Subcutaneous adipose tissue (tissue), 4 donors: Measurements from ENCODE around the gene PLPP3. TPM values are rescaled to one million over a fixed set of nuclear protein-coding genes. Genes with fewer than 3 reads are reported as not detected.

Experiments used
- total RNA-seq, 4 donors: library from RNA; depleted of rRNA; stranded (reverse); fragments of >200 nt; gene quantifications; one replicate each; pipeline ENCODE4 v1.1.0, GENCODE V29; 2016
- TF ChIP-seq, protein P1 (sequence below): fragments of 450-650 bp; IDR thresholded peaks from one replicate; pipeline ENCODE4 v1.5.1; 2016; ENCODE audit warnings: low read depth, mild to moderate bottlenecking, control low read depth, antibody characterized with exemption, moderate library complexity

The PLPP3 gene
- total RNA-seq, 4 donors from 2014 or later, result 149 to 309 (median 238) TPM

GRCh38 chr1:56517404-56518130 is 61.8 kb downstream of the PLPP3 start:
- TF ChIP-seq, protein P1, sequence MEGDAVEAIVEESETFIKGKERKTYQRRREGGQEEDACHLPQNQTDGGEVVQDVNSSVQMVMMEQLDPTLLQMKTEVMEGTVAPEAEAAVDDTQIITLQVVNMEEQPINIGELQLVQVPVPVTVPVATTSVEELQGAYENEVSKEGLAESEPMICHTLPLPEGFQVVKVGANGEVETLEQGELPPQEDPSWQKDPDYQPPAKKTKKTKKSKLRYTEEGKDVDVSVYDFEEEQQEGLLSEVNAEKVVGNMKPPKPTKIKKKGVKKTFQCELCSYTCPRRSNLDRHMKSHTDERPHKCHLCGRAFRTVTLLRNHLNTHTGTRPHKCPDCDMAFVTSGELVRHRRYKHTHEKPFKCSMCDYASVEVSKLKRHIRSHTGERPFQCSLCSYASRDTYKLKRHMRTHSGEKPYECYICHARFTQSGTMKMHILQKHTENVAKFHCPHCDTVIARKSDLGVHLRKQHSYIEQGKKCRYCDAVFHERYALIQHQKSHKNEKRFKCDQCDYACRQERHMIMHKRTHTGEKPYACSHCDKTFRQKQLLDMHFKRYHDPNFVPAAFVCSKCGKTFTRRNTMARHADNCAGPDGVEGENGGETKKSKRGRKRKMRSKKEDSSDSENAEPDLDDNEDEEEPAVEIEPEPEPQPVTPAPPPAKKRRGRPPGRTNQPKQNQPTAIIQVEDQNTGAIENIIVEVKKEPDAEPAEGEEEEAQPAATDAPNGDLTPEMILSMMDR, result no peak

DNA sequence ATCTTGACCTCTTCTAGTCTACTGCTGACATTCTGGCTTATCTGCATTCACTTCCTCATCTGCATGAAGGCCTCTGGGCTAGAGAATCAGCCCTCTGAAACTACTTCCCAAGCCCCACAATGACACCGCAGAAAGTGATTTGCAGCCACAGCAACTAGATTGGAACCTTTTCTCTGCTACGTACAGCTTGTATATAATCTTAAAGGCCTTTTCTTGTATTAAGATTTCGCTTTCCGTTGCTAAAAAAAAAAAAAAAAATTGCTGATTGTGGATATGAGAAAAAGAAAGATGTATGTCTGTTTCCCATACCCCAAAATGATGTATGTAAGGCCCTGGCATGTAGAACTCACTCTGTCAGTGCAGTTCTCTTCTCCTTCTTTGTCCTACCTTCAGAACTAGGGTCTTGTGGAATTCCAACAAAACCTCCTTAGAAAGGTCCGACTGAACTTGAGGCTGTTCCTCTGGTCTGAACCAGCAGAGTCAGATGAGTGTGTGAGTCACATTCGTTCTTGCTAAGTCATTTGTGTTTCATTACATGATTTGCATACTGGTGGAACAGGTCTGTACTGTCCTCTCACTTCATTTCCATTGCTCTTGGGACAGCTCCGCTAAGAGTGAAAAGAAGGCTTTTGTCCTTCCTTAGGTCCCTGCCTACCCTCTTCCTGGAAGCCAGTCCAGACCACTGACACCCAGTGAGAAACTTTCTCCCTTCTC is 62.7 kb downstream of the PLPP3 start:
- TF ChIP-seq, protein P1, result no peak

DNA sequence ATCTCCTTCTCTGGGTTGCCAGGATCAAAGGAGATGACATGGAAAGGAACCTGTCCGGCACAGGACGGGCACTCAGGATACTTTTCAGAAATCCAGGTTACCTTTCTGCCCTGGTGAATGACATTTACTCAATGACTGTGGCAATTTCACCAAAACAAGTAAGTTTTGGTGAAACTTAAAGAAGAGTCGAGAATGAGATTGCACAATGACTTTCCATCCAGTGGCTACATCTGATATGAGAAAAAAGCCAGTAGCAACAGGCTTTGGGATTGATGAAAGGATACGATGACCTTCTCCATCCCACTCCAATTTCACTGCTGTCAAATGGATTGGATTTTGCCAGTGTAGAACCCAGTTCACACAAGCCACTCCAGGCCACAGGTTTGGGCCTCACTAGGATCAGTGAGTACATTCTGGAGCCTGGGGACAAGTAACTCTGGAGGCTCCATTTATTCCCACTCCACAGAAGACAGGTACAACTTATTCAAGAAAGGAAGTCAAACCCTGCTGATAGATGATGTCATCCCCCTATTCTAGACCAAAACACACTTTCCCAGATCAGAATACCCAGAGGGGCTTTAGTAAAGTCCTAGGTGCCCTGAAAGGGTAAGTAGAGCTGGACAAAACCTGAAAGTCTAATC is 63.3 kb downstream of the PLPP3 start:
- TF ChIP-seq, protein P1, result no peak

DNA sequence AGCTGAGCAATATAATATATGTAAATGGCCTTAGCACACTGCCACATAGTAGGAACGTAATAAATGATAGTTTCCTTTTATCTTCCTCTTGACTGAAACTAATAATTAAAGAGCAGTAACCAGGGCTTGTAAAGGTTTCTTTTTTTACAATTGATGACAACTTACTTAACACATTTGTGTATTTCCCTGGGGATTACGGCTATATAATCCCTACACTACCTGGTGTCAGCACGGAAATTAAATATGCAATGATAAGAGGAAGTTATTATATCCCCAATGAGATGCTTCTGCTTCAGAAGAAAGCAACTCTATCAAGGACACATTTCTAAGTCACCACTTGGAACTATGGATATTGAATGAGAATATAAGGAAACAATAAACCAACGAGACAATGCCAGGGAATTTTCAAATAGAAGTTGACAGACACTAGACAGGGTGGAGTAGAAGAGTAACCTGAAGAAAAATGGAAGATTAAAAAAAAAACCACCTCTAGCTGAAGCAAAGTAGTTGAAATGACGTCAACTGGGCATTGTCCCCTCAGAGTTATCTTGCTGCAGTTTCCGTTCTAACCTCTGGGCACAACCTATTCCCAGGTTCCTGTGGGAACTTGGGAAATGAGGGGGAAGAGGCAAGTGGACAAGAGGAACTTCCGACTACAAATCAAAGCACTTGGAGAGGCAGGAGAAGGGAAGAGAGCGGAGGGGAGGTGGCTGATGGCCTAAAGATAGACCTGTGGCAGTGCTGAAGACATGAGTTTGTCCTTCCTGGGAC is 66.5 kb downstream of the PLPP3 start:
- TF ChIP-seq, protein P1, result no peak

GRCh38 chr1:56511766-56512165 is 67.6 kb downstream of the PLPP3 start:
- TF ChIP-seq, protein P1, result no peak

- TF ChIP-seq, protein P1, result no peak
Observed at GRCh38 chr1:56511364-56511763, 68.0 kb downstream of the PLPP3 start.
